ENCODE measurements around the gene ZFYVE16.

ZFYVE16 gene

GRCh38 chr5:80483636-80484232 lies 75.9 kb downstream of the ZFYVE16 start:
- Histone ChIP-seq H3K27me3 (ENCODE audit: insufficient read depth, low read depth) (no peaks in the 10 kb centered on the region), H3K36me3 (ENCODE audit: insufficient read depth) (no peaks in the 10 kb centered on the region), H3K4me1 (ENCODE audit: low read depth, poor library complexity, severe bottlenecking) (peaks cover 32% of the 10 kb centered on the region), H3K9ac (no peak overlapping the region), H3K4me2 (no peak overlapping the region), H3K27ac (no peak overlapping the region), H2AFZ (ENCODE audit: low read depth) (no peak overlapping the region), H3K4me3 (IDR thresholded peaks at IDR 0.05; ENCODE audit: insufficient read depth, low read depth, low read length) (no peak overlapping the region), H4K20me1 (ENCODE audit: insufficient read depth) (no peaks in the 10 kb centered on the region), H3K79me2 (ENCODE audit: insufficient read depth, low read depth) (no peaks in the 10 kb centered on the region)
- TF ChIP-seq CTCF (conservative IDR thresholded peaks at IDR 0.05; ENCODE audit: low read depth, low read length), result no peak

GRCh38 chr5:80487444-80487828 lies 79.6 kb downstream of the ZFYVE16 start:
- TF ChIP-seq CTCF (conservative IDR thresholded peaks at IDR 0.05; ENCODE audit: low read depth, low read length), result no peak
- Histone ChIP-seq H3K27ac (peak overlapping the region; percentile 31), H3K4me2 (peak overlapping the region; percentile 42), H2AFZ (ENCODE audit: low read depth) (peak overlapping the region; percentile 96; the same call in 1 of the 2 replicates), H3K9ac (peak overlapping the region; percentile 33; the same call in 1 of the 2 replicates), H3K27me3 (ENCODE audit: insufficient read depth, low read depth) (no peaks in the 10 kb centered on the region), H3K4me3 (IDR thresholded peaks at IDR 0.05; ENCODE audit: insufficient read depth, low read depth, low read length) (no peak overlapping the region), H3K79me2 (ENCODE audit: insufficient read depth, low read depth) (no peaks in the 10 kb centered on the region), H3K36me3 (ENCODE audit: insufficient read depth) (no peaks in the 10 kb centered on the region), H3K4me1 (ENCODE audit: low read depth, poor library complexity, severe bottlenecking) (peaks cover 21% of the 10 kb centered on the region), H4K20me1 (ENCODE audit: insufficient read depth) (no peaks in the 10 kb centered on the region)

- peak within 1 kb of the TSS; percentile 96 for H2AFZ ChIP-seq (ENCODE audit: low read depth)
- peak within 1 kb of the TSS; percentile 33; the same call in 1 of the 2 replicates for H3K9ac ChIP-seq
- H3K4me3 ChIP-seq (IDR thresholded peaks at IDR 0.05; ENCODE audit: insufficient read depth, low read depth, low read length), result no peak within 1 kb of the TSS
- H4K20me1 ChIP-seq (ENCODE audit: insufficient read depth), result no peaks in the 10 kb centered on the region
- no peaks in the 10 kb centered on the region for H3K79me2 ChIP-seq (ENCODE audit: insufficient read depth, low read depth)
- H3K4me1 ChIP-seq (ENCODE audit: low read depth, poor library complexity, severe bottlenecking), result peaks cover 20% of the 10 kb centered on the region
- peak within 1 kb of the TSS; percentile 31 for H3K27ac ChIP-seq
- TF ChIP-seq CTCF (conservative IDR thresholded peaks at IDR 0.05; ENCODE audit: low read depth, low read length), result no peak
- H3K27me3 ChIP-seq (ENCODE audit: insufficient read depth, low read depth), result no peaks in the 10 kb centered on the region
- H3K36me3 ChIP-seq (ENCODE audit: insufficient read depth), result no peaks in the 10 kb centered on the region
- H3K4me2 ChIP-seq, result peak within 1 kb of the TSS; percentile 42
These were observed 80.2 kb downstream of the ZFYVE16 start, which contains the start of gene FAM151B for GRCh38 chr5:80487829-80488721. Gene FAM151B, plus strand, starts transcription at chr5:80488100. Its CDS starts 24 bp downstream, at chr5:80488124.

- H3K9ac ChIP-seq, result no peak overlapping the region
- H4K20me1 ChIP-seq (ENCODE audit: insufficient read depth), result no peaks in the 10 kb centered on the region
- H3K27me3 ChIP-seq (ENCODE audit: insufficient read depth, low read depth), result no peaks in the 10 kb centered on the region
- TF ChIP-seq CTCF (conservative IDR thresholded peaks at IDR 0.05; ENCODE audit: low read depth, low read length), result no peak
- no peak overlapping the region for H3K4me3 ChIP-seq (IDR thresholded peaks at IDR 0.05; ENCODE audit: insufficient read depth, low read depth, low read length)
- peaks cover 19% of the 10 kb centered on the region for H3K4me1 ChIP-seq (ENCODE audit: low read depth, poor library complexity, severe bottlenecking)
- no peaks in the 10 kb centered on the region for H3K79me2 ChIP-seq (ENCODE audit: insufficient read depth, low read depth)
- H3K27ac ChIP-seq, result no peak overlapping the region
- H2AFZ ChIP-seq (ENCODE audit: low read depth), result no peak overlapping the region
- H3K36me3 ChIP-seq (ENCODE audit: insufficient read depth), result no peaks in the 10 kb centered on the region
- H3K4me2 ChIP-seq, result no peak overlapping the region
These were observed 83.4 kb downstream of the ZFYVE16 start for GRCh38 chr5:80491296-80491695.
